HG02588 (cell line): ENCODE data around the gene UPK3A.
"Not testable (repeated sequence)": the region's sequence is repeated elsewhere in the genome, so short reads cannot be mapped to it uniquely, and the experiment has no call there.

Experiments used
- ATAC-seq: cut with Tn5 transposase; IDR thresholded peaks from one replicate; pipeline ENCODE4 v1.9.1; 2021; ENCODE audit warnings: mild to moderate bottlenecking, moderate library complexity; ENCODE audit not compliant: unreplicated experiment

UPK3A gene

DNA sequence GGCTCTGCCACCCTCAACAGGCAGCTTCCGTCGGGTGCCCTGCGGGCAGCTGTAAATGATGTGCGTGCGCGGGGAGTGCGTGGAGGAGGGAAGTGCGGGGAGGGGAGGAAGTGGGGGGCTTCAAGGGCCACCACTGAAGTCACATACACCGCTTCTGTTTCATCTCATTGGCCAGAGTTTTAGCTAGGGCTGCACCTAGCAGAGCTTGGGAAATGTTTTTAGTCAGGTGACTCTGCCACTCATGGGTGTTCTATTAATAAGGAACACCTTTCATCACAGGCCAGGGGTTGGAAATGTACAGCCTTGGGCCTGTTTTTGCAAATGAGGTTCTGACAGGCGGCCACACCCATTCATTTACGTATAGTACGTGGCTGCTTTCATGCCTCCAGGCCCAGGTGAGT lies 39.6 kb downstream of the UPK3A start:
- ATAC-seq: no peak

DNA sequence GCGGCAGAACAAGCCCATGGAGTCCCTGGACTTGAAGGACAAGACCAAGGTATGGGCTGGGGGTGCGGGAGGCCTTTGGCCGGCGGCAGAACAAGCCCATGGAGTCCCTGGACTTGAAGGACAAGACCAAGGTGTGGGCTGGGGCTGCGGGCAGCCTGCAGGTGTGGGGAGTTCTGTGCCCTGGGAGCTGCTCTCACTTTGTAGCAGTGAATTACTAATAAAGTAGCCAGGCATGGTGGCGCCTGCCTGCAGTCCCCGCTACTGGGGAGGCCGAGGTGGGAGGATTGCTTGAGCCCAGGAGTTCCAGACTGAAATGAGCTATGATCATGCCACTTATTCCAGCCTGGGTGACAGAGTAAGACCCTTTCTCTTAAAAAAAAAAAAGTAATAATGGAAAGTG lies 43.5 kb downstream of the UPK3A start:
- not testable (repeated sequence) for ATAC-seq

DNA sequence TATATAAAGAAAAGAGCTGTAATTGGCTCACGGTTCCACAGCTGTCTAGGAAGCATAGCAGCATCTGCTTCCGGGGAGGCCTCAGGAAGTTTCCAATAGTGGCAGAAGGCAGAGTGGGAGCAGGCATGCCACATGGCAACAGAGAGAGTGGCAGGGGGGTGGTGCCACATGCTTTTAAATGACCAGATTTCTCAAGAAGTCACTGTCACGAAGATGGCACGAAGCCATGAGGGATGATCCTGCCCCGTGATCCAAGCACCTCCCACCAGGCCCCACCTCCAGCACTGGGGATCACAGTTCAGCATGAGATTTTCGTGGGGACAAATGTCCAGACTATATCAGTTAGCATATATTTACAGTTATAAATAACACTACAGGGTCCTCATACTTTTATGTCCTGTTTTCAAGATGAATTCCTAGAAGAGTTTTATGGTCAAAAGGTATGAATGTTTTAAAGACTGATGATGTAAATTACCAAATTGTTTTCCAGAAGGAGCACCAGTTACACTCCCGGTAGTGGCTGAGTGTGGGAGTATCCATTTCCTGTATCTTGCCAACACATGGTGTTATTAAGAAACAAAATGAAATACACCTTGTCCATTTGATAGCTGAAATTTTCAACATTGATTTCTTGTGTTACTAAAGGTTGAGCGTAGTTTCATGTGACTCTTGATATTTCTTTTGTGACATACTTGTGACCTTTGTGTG lies 44.2 kb downstream of the UPK3A start:
- ATAC-seq: no peak

DNA sequence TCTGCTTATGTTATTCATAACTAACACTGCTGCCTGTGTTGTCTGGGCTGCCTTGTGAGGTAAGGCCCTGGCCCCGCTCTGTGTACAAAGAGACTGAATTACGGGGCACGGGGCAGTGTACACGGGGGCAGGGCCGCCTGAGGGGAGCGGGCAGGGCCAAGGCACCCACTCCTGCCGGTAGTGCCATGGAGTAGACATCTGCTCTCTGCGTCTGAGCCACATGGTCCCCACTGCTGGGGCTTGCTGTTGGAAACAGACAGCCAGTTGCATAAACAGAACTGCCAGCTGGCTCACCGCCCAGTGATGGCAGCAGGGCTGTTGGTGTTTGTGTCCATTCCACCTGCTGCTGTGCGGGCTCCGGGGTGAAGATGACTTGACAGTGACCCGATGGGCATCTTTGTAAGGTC lies 44.8 kb downstream of the UPK3A start:
- ATAC-seq: no peak

DNA sequence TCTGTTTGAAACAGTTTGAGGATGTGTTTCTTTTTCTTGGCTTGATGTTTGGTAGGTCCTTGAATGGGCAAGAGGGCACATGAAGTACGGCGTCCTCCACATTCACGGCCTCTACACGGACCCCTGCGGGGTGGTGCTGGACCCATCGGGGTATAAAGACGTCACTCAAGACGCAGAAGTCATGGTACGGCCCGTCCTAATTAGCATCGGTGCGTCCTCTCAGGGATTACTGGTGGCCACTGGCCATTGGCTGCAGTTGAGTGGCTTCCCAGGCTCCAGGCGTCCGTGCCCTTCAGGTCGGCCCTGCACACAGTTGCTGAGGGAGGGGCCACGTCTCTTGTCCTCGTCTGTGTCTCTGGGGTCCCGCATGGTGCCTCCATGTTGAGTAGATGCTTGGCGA lies 45.8 kb downstream of the UPK3A start:
- ATAC-seq: no peak

DNA sequence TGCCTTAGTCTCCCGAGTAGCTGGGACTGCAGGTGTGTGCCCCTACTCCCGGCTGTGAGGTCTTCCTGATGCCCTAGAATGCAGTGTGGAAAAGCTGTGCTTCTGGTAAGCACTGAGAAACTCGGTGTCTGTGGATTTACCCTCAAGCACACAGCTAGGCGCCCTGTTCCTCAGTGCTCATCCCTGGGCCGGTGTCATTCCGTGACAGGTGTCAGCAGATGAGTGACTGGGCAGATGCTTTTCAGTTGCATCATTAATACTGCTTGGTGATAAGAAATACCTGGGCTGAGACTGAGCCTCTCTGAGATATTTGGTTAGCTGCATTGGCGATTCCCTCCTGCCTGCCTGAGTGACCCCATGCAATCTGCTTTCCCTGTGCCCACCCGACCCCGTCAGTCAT lies 46.7 kb downstream of the UPK3A start:
- no peak for ATAC-seq

DNA sequence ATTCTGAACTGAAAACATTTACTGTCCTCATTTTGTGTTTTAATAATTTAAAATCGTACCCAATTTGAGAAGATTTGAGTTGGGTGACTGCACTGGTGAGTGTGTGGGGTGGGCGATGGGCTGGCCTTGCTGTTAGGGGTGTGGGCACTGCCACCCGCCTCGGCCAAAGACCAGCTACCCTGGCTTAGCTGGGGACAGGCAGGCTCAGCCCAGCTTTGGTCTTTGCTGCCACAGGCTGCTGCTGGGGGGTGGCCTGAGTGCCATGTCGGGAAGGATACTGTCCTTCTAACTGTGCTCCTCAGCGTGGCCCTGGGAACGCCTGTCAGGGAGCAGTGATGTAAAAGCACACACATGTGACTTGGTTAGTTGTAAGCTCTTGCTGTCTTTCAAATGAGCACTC lies 47.3 kb downstream of the UPK3A start:
- ATAC-seq: no peak

DNA sequence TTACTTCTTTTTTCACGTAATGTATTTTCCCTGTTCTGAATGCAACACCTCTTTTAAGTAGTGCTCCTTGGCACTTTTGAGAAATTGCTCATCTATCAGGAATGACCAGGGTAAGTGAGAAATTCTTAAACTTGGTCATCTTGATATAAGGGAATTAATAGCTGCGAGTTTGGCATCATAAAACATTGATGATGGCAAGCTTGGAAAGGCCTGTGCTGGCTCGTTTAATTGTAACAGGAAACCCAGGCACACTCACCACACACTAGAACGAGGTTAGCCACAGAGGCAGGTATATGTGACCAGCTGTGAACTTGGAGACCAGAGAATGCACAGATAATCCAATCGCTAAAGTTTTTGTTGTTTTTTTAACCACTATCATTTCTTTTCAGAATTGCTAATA lies 49.3 kb downstream of the UPK3A start:
- ATAC-seq: no peak

DNA sequence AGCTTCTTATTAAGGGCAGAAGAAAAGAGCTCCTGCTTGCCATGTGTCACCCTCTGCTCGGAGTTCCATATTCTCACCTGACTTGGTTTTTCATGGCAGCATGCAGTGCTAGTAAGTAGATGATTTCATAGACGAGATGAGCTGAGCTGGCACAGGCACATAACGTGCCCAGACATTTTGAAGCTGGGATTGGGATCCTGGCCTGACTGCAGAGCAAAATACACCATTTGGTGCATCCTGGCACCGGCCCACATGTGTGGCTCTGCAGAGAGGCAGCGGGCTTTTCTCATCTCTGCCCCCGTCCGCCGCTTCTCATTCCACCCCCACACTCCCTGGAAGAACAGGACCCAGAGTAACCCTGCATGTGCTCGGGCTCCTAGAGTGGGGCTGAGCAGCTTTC lies 49.8 kb downstream of the UPK3A start:
- no peak for ATAC-seq

DNA sequence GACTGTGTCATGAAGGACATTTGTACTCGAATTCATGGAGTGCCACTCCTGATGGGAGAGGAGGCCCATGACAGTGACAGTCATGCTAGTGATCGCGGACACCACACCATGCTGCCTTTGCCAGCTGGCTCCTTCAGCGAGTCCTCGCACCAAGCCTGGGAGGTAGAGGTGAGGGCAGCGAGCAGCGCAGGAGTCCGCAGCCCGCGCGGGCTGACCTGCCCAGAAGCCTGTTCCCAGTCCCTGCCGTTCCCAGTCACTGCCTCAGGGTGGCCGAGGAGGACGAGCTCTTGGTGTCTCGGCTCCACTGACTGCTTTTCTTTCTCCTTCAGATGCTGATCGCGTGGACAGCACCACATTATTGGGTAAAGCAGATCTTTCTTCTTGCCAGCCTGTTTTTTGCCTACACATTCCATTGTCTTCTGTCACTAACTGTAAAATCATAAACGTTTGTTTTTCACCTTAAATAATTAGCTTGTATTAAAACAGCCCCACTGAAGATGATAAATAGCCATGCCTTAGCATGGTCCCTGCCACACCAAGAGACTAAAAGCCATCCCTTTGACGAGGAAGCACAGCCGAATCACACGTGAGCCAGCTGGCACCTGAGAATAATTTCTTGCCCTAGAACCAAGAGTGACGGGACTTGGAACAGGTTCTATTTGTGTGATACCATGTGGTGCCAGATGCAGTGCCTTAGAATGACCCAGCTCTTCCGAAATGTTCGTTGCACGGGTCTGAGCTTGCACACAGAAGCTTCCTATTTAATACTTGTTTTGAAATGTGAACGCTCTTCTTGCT lies 50.5 kb downstream of the UPK3A start:
- ATAC-seq: no peak

DNA sequence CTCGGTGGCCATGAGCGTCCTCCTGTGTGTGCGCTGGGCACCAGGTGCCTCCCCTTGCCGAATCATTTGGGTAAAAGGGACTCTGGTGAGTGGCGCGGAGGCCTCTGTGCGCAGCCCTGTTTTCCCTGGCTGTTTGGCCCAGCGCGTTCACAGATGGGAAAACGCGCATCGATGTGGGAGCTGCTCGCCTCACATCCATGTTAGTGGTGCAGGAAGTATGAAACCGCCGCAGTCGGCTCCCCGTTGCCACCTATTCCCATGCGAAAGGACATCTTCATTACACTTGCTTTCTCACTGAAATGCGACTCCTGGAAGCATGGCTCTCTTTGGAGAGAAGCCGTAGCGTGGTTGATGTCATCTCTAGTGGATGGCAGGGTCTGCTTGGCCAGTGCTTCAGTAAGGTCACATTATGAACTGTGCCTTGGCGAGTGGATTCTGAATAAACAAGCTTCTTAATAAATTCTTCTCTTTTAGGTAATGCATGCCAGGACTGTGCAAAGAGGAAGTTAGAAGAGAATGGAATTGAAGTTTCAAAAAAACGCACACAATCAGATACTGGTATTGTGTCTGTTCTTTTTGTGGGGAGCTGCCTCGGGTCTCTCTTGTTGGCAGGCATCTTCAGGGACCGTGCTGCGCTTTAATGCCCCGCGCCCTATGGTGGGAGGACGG lies 51.2 kb downstream of the UPK3A start:
- no peak for ATAC-seq

DNA sequence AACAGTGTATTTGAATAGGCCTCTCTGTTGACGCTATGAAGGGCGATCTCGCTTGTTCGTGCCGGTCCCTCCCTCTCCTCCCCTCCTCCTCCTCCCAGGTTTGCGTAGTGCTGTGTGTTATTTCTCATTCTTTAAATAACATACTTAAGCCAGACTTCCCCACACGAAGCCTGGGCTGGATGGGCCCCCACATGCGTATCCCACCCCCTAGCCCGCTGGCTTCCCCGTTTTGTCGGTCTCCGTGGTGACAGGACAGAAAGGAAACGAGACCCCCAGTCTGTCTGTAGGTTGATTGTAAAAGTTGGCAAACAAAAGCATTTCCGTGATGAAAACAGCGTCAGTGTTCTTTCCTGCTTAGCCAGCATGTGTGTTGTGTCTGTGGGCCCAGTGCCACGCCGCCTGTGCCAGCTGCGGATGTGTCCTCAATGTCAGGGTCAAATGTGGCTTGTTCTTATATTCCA lies 52.3 kb downstream of the UPK3A start:
- no peak for ATAC-seq

DNA sequence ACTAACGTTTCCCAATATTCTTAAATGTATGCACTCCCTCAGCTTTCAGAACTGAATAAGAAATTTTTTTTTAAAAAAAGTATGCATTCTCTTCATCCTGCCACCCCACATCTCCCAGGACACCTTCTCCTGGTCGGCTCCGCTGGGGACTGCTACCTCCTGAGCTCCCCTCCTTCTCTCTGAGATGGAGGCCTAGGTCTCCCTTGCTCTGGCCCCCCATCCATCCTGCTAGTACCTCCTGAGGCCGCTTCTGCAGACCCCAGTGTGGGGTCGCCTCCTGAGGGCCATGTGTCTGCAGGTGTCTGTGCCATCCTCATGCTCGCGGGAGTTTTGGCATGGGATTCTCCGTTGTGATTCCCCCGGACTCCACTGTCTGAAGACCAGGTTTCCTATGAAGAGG lies 52.8 kb downstream of the UPK3A start:
- no peak for ATAC-seq

DNA sequence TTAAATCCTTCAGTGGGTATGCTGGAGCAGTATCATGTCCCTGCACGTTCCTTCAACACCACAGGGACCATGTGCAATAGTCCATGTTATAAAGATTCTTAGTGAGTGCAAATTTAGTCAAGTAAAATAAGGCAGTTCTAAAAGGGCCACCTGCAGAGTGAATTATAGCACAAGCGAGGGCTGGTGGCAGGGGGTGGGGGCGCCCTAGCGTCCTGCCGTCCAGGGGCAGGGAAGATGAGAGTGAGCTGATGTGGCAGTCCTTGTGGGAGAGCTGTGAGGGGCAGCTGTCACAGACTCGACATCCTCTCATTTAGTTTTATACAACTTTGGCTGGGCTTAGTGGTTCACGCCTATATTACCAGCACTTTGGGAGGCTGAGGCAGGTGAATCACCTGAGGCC lies 54.0 kb downstream of the UPK3A start:
- no peak for ATAC-seq

DNA sequence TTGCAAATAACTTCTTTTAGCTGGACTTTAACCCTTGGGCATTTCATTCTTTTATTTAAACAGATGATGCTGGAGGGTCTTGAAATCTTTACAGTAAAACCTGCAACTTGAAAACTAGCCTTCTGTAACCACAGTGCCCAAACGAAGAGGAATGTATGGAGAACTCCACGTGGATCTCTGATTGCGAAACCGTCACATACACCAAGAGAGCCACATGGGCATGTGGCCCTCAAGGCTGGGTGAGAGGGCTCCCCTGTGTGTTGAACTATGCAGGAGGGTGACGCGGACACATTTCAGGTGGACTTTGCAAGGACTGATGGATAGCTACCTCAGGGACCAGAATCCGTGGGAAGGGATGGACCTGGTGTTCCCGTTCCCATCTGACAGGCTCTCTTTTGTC lies 55.6 kb downstream of the UPK3A start:
- ATAC-seq: no peak

DNA sequence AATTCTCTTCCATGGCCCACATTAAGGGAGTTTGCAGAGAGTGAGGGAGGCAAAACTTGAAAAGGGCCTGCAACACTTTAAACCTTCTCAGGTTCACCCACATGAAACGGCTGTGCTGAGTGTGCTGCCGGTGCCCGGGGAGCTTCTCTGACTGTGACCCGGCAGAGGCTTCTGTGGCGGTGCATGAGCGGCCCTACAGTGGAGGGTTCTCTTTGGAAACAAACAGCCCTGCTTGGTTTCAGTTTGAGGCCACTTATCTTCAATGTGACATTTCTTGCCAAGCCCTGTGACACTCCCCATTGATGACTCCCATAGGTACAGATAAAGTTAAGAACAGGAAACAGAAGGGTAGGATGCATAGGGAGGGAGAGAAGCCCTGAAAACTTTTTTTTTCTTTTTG lies 56.7 kb downstream of the UPK3A start:
- no peak for ATAC-seq

DNA sequence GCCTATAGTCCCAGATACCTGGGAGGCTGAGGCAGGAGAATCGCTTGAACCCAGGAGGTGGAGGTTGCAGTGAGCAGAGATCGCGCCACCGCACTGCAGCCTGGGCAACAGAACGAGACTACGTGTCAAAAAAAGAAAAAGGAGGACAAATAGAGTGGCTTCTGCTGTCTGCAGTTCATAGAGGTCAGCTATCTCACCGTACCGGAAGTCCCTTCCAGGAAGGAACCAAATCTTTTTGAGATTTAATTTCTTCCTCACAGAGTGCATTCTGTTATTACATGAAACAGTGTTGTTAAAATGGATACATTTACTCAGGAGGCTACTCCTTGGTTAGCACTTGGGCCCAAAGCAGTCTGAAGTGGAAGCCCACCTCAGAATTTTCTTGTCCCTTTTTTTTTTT lies 58.4 kb downstream of the UPK3A start:
- no peak for ATAC-seq

DNA sequence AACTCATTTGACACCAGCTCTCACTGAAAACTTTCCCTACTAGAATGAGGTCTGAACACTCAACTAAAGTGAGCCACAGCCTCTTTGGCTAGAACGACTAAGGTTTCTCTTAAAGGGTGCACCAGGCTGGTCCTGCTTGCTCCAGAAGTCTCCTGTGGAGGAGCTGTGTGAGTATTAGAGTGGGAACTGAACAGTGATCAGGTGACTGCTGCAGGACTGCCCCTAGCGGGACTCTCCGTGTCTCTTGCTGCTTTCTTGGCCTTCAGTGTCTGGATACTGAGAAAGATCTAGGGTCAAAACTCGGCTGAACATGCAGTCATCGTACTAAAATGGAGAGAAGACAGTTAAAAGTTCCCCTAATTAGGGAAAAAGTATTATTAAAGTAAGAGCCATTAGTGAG lies 59.6 kb downstream of the UPK3A start:
- no peak for ATAC-seq
